ENCODE measurements around the gene MCEE.

The MCEE gene

GRCh38 chr2:71126957-71127356 lies 3.1 kb downstream of the MCEE start:
- no peak for DNase-seq (ENCODE audit: insufficient read length, low spot score)
- TF ChIP-seq CTCF (IDR thresholded peaks at IDR 0.05; ENCODE audit: insufficient read depth, missing control alignments): no peak
- FAIRE-seq: no peak

DNA sequence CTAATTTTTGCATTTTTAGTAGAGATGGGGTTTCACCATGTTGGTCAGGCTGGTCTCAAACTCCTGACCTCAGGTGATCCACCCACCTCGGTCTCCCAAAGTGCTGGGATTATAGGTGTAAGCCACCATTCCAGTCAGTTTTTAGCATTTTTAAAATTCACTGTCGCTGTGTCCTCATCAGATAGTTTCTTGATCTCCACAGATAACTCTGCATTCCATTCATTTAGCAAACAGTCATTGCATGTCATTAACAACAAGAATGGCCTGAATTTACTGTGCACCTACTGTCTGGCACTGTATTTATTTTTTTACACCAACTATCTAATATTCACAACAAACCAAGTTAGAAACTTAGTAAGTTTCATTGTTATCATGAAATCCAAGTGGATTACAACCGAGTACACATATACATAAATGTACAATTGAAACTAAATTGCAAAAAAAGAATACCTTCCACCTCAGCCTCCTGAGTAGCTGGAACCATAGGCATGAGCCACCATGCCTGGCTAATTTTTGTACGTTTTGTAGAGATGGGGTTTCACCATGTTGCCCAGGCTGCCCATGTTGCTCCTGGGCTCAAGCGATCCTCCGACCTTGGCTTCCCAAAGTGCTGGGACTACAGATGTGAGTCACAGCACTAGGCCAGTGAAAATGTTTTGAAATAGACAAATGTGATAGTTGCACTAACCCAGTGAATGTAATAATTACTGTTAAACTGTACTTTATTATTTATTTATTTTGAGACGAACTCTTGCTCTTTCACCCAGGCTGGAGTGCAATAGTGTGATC lies 4.3 kb downstream of the MCEE start:
- TF ChIP-seq CTCF (IDR thresholded peaks at IDR 0.05; ENCODE audit: insufficient read depth, missing control alignments): no peak
- FAIRE-seq (no peak), DNase-seq (ENCODE audit: insufficient read length, low spot score) (no peak)

- FAIRE-seq (no peak), DNase-seq (ENCODE audit: insufficient read length, low spot score) (no peak)
- TF ChIP-seq CTCF (IDR thresholded peaks at IDR 0.05; ENCODE audit: insufficient read depth, missing control alignments): no peak
Observed at GRCh38 chr2:71122387-71123298, 7.4 kb downstream of the MCEE start.

GRCh38 chr2:71121479-71121878 lies 8.6 kb downstream of the MCEE start:
- FAIRE-seq (no peak), DNase-seq (ENCODE audit: insufficient read length, low spot score) (no peak)
- no peak for TF ChIP-seq CTCF (IDR thresholded peaks at IDR 0.05; ENCODE audit: insufficient read depth, missing control alignments)

DNA sequence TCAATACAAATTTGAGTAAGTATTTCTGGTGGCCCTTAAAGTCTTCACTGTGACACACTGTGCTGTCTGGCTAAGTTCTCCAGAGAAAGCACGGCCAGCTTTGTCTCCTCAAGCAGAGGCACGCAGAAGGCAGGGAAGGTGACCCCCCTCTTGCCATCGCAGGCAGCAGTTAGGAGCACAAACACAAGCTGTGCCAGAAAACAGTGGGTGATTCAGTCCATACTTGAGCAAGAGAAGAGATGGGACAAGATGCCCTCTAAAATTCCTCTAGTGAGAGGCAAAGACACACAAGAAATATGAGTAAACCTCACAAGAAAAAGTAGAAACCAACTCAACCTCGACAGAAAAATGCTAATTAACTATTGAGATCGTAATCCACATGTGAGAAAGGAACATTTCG lies 9.8 kb downstream of the MCEE start:
- no peak for FAIRE-seq
- no peak for TF ChIP-seq CTCF (IDR thresholded peaks at IDR 0.05; ENCODE audit: insufficient read depth, missing control alignments)
- no peak for DNase-seq (ENCODE audit: insufficient read length, low spot score)

DNA sequence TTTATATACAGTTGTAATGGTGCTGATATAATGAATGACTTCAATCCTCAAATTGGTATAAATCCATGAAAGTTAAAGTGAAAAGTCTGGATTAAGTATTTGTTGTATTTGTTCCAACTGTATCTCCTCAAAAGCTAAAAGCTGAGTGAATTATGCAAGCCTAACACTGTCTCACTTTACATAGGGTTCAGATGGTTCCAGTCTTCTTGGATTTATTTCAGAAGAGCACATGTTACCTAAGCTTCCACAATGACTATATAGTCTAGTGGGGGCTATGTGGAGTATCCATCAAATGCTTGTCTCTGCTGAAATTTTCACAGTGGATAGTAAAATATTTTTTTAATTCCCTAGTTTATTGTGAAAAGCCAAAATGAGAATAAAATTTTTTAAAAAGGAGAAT lies 13.0 kb downstream of the MCEE start:
- no peak for TF ChIP-seq CTCF (IDR thresholded peaks at IDR 0.05; ENCODE audit: insufficient read depth, missing control alignments)
- DNase-seq (ENCODE audit: insufficient read length, low spot score) (no peak), FAIRE-seq (no peak)
